ENCODE results near the gene NELL2.

- TF ChIP-seq POLR2A (IDR thresholded peaks at IDR 0.05; ENCODE audit: low read length): no peak
- no peak for TF ChIP-seq GATA1 (IDR thresholded peaks at IDR 0.05; ENCODE audit: low read depth, low read length)
These were observed 178.6 kb downstream of the NELL2 start for GRCh38 chr12:44697511-44697910.

Data from erythroblast (primary cell).